Measurements from ENCODE around the gene RANGAP1.

GRCh38 chr22:41296826-41297667 lies 11.1 kb upstream of the RANGAP1 start:
- no peak for TF ChIP-seq CTCF (conservative IDR thresholded peaks at IDR 0.05; ENCODE audit: low read depth, low read length)
- TF ChIP-seq EZH2 (IDR thresholded peaks at IDR 0.05; ENCODE audit: borderline replicate concordance, low read depth, low read length, poor library complexity, severe bottlenecking) = no peak
